HepG2 (cell line): Measurements from ENCODE around the gene TMBIM1. TPM values are rescaled to one million over a fixed set of nuclear protein-coding genes. Genes with fewer than 3 reads are reported as not detected.

Experiments used
- DNMT1 ChIP-seq: sonication (generic); formaldehyde crosslinking; IDR thresholded peaks from 2 replicates; pipeline ENCODE4 v1.5.1; 2020; ENCODE audit warnings: mild to moderate bottlenecking, missing genetic modification reagents
- ETV6 ChIP-seq: sonication (generic); formaldehyde crosslinking; conservative IDR thresholded peaks from 2 replicates; pipeline ENCODE4 v1.4.0; 2020; ENCODE audit warnings: missing genetic modification reagents
- FOXK2 ChIP-seq: fragments of 450-650 bp; IDR thresholded peaks from 2 replicates; pipeline ENCODE4 v1.6.1; 2016
- GABPB1 ChIP-seq: IDR thresholded peaks from 2 replicates; pipeline ENCODE4 v1.6.1; 2016; ENCODE audit warnings: mild to moderate bottlenecking, missing genetic modification reagents, moderate library complexity, missing compliant biosample characterization
- IKZF1 ChIP-seq: fragments of 450-650 bp; IDR thresholded peaks from 2 replicates; pipeline ENCODE4 v1.7.1; 2016
- LCORL ChIP-seq, 2 experiments: fragments of 450-650 bp in 1 of 2; sonication (generic) in 1 of 2; formaldehyde crosslinking in 1 of 2; IDR thresholded peaks; 2 replicates each; pipeline versions ENCODE4 v1.5.0 to v1.6.1; 2017 to 2020; ENCODE audit warnings: antibody characterized with exemption in 1 of 2, missing genetic modification reagents in 1 of 2
- MXD4 ChIP-seq: IDR thresholded peaks from 2 replicates; pipeline ENCODE4 v1.6.1; 2016; ENCODE audit warnings: mild to moderate bottlenecking, missing biosample characterization, missing genetic modification reagents
- NR2C2 ChIP-seq: sonication (generic); formaldehyde crosslinking; IDR thresholded peaks from 2 replicates; pipeline ENCODE4 v1.4.0; 2020; ENCODE audit warnings: missing genetic modification reagents, mild to moderate bottlenecking, moderate library complexity, borderline replicate concordance
- NR3C1 ChIP-seq: sonication (generic); formaldehyde crosslinking; IDR thresholded peaks from 2 replicates; pipeline ENCODE4 v1.4.0; 2020; ENCODE audit warnings: missing genetic modification reagents
- RFX1 ChIP-seq: fragments of 450-650 bp; IDR thresholded peaks from 2 replicates; pipeline ENCODE4 v1.6.1; 2017
- SALL2 ChIP-seq: sonication (generic); formaldehyde crosslinking; IDR thresholded peaks from 2 replicates; pipeline ENCODE4 v1.8.1; 2023; ENCODE audit warnings: mild to moderate bottlenecking, missing genetic modification reagents, inconsistent platforms
- SP140L ChIP-seq: sonication (generic); formaldehyde crosslinking; IDR thresholded peaks from 2 replicates; pipeline ENCODE4 v1.4.0; 2020; ENCODE audit warnings: missing genetic modification reagents, borderline replicate concordance
- ZFP36 ChIP-seq: fragments of 150-350 bp; IDR thresholded peaks from 2 replicates; pipeline ENCODE4 v1.6.1; 2018; ENCODE audit warnings: borderline replicate concordance, low read length, low read depth; ENCODE audit not compliant: partially characterized antibody
- ZMYM2 ChIP-seq: sonication (generic); formaldehyde crosslinking; IDR thresholded peaks from 2 replicates; pipeline ENCODE4 v1.8.0; 2022; ENCODE audit warnings: mild to moderate bottlenecking, missing genetic modification reagents
- ZNF10 ChIP-seq: sonication (generic); formaldehyde crosslinking; IDR thresholded peaks from 2 replicates; pipeline ENCODE4 v1.4.0; 2020; ENCODE audit warnings: mild to moderate bottlenecking, low read depth, missing genetic modification reagents, borderline replicate concordance
- ZNF124 ChIP-seq: sonication (generic); formaldehyde crosslinking; IDR thresholded peaks from 2 replicates; pipeline ENCODE4 v1.4.0; 2020; ENCODE audit warnings: missing genetic modification reagents
- ZNF207 ChIP-seq: fragments of 450-650 bp; IDR thresholded peaks from 2 replicates; pipeline ENCODE4 v1.6.1; 2016; ENCODE audit warnings: antibody characterized with exemption, borderline replicate concordance
- ZNF367 ChIP-seq: sonication (generic); formaldehyde crosslinking; IDR thresholded peaks from 2 replicates; pipeline ENCODE4 v1.4.0; 2020; ENCODE audit warnings: missing genetic modification reagents, borderline replicate concordance
- ZNF543 ChIP-seq: sonication (generic); formaldehyde crosslinking; IDR thresholded peaks from 2 replicates; pipeline ENCODE4 v1.4.0; 2020; ENCODE audit warnings: mild to moderate bottlenecking, missing genetic modification reagents
- ZNF557 ChIP-seq: sonication (generic); formaldehyde crosslinking; IDR thresholded peaks from 2 replicates; pipeline ENCODE4 v1.4.0; 2020; ENCODE audit warnings: missing genetic modification reagents
- ZNF558 ChIP-seq: sonication (generic); formaldehyde crosslinking; IDR thresholded peaks from 2 replicates; pipeline ENCODE4 v1.9.0; 2022; ENCODE audit warnings: mild to moderate bottlenecking, missing genetic modification reagents, borderline replicate concordance
- ZNF746 ChIP-seq: sonication (generic); formaldehyde crosslinking; IDR thresholded peaks from 2 replicates; pipeline ENCODE4 v1.8.0; 2022; ENCODE audit warnings: mild to moderate bottlenecking, missing genetic modification reagents
- ZNF879 ChIP-seq: sonication (generic); formaldehyde crosslinking; IDR thresholded peaks from 2 replicates; pipeline ENCODE4 v1.8.1; 2023; ENCODE audit warnings: missing genetic modification reagents
- polyA plus RNA-seq, 8 experiments: library from polyadenylated mRNA; depleted of rRNA in 3 of 8; stranded (reverse) in 7 of 8; unstranded in 1 of 8; fragments of >200 nt; fragmentation: Illumina TruSeq in 4 of 8; extraction: Trizol in 4 of 8; gene quantifications; 2 replicates each; pipeline versions ENCODE4 v1.2.1 to v1.2.3, GENCODE V29; 2011 to 2016; ENCODE audit warnings: low read depth in 4 of 8, missing spikeins in 1 of 8, mixed read lengths in 1 of 8; ENCODE audit not compliant: insufficient read depth in 1 of 8
- total RNA-seq, 5 experiments: library from RNA; depleted of rRNA; stranded (reverse); fragments of >200 nt; fragmentation: Illumina TruSeq; extraction: Trizol; gene quantifications; 2 replicates each; pipeline ENCODE4 v1.2.3, GENCODE V29; 2016; ENCODE audit warnings: low read depth in 1 of 5
- TF ChIP-seq, protein P1 (sequence below): sonication (generic); formaldehyde crosslinking; IDR thresholded peaks from 2 replicates; pipeline ENCODE4 v1.8.0; 2022; ENCODE audit warnings: missing genetic modification reagents, mild to moderate bottlenecking, inconsistent platforms, borderline replicate concordance
- TF ChIP-seq, protein P2 (sequence below): conservative IDR thresholded peaks from 2 replicates; pipeline ENCODE4 v1.6.1; 2018; ENCODE audit warnings: missing genetic modification reagents
- TF ChIP-seq, protein P3 (sequence below): sonication (generic); formaldehyde crosslinking; IDR thresholded peaks from 2 replicates; pipeline ENCODE4 v1.5.1; 2020; ENCODE audit warnings: mild to moderate bottlenecking, moderate library complexity, missing genetic modification reagents
- TF ChIP-seq, protein P4 (sequence below): sonication (generic); formaldehyde crosslinking; conservative IDR thresholded peaks from 2 replicates; pipeline ENCODE4 v1.4.0; 2020; ENCODE audit warnings: missing genetic modification reagents

TMBIM1 gene
- total and polyA plus RNA-seq, 2 of the 13 experiments (the other 11 are each of a cell fraction or from before 2014, with no cell fraction given), result 127 to 139 TPM

GRCh38 chr2:218301176-218301819 is 9.0 kb upstream of the TMBIM1 start (continued):
- 0 out of 2 replicates have a peak, but pooled peaks have one; percentile 75 for TF ChIP-seq SP140L
- 0 out of 2 replicates have a peak, but pooled peaks have one; percentile 43 for TF ChIP-seq NR2C2 (CRISPR knock-in tag)
- TF ChIP-seq DNMT1 (CRISPR knock-in tag), result no peak
- TF ChIP-seq LCORL (IDR thresholded peaks at IDR 0.05), result no peak
- peak; percentile 92 for TF ChIP-seq LCORL (CRISPR knock-in tag; IDR thresholded peaks at IDR 0.05)
- TF ChIP-seq IKZF1, result no peak
- TF ChIP-seq ZNF10 (CRISPR knock-in tag), result no peak
- TF ChIP-seq MXD4 (CRISPR knock-in tag), result no peak
- TF ChIP-seq ZNF367 (CRISPR knock-in tag), result no peak
- 0 out of 2 replicates have a peak, but pooled peaks have one; percentile 37 for TF ChIP-seq ZNF124 (CRISPR knock-in tag)
- no peak for TF ChIP-seq FOXK2
- TF ChIP-seq NR3C1, result no peak
- TF ChIP-seq, protein P1, sequence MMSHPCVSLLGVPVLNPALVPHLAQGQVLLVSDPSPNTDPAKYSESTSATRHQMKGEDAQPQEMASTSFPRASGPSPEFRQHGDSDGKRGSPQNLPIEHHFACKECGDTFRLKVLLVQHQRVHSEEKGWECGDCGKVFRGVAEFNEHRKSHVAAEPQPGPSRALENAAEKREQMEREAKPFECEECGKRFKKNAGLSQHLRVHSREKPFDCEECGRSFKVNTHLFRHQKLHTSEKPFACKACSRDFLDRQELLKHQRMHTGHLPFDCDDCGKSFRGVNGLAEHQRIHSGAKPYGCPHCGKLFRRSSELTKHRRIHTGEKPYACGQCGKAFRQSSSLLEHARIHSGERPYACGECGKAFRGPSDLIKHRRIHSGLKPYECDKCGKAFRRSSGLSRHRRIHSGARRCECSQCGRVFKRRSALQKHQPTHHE (CRISPR knock-in tag), result no peak
- no peak for TF ChIP-seq ZNF207
- no peak for TF ChIP-seq ZNF558 (CRISPR knock-in tag)
- TF ChIP-seq, protein P2, sequence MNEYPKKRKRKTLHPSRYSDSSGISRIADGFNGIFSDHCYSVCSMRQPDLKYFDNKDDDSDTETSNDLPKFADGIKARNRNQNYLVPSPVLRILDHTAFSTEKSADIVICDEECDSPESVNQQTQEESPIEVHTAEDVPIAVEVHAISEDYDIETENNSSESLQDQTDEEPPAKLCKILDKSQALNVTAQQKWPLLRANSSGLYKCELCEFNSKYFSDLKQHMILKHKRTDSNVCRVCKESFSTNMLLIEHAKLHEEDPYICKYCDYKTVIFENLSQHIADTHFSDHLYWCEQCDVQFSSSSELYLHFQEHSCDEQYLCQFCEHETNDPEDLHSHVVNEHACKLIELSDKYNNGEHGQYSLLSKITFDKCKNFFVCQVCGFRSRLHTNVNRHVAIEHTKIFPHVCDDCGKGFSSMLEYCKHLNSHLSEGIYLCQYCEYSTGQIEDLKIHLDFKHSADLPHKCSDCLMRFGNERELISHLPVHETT (CRISPR knock-in tag), result no peak; the same call in 1 of the 2 replicates
- no peak for TF ChIP-seq ZNF746
- TF ChIP-seq ZFP36, result peak; percentile 62
- TF ChIP-seq ZMYM2 (CRISPR knock-in tag), result peak; percentile 96
- TF ChIP-seq, protein P3, sequence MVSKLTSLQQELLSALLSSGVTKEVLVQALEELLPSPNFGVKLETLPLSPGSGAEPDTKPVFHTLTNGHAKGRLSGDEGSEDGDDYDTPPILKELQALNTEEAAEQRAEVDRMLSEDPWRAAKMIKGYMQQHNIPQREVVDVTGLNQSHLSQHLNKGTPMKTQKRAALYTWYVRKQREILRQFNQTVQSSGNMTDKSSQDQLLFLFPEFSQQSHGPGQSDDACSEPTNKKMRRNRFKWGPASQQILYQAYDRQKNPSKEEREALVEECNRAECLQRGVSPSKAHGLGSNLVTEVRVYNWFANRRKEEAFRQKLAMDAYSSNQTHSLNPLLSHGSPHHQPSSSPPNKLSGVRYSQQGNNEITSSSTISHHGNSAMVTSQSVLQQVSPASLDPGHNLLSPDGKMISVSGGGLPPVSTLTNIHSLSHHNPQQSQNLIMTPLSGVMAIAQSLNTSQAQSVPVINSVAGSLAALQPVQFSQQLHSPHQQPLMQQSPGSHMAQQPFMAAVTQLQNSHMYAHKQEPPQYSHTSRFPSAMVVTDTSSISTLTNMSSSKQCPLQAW (CRISPR knock-in tag), result peak; percentile 86
- no peak for TF ChIP-seq ZNF879 (CRISPR knock-in tag)
- TF ChIP-seq ETV6 (CRISPR knock-in tag), result peak; percentile 79; the same call in 1 of the 2 replicates
- TF ChIP-seq ZNF543 (CRISPR knock-in tag), result no peak
- TF ChIP-seq, protein P4, sequence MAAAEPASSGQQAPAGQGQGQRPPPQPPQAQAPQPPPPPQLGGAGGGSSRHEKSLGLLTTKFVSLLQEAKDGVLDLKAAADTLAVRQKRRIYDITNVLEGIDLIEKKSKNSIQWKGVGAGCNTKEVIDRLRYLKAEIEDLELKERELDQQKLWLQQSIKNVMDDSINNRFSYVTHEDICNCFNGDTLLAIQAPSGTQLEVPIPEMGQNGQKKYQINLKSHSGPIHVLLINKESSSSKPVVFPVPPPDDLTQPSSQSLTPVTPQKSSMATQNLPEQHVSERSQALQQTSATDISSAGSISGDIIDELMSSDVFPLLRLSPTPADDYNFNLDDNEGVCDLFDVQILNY (CRISPR knock-in tag), result no peak
- TF ChIP-seq SALL2, result peak; percentile 57; the same call in 1 of the 2 replicates
- TF ChIP-seq ZNF557 (CRISPR knock-in tag), result no peak
- TF ChIP-seq GABPB1, result peak; percentile 22; the same call in 1 of the 2 replicates
- no peak for TF ChIP-seq RFX1
